Spleen (tissue), 11 donors: Measurements from ENCODE around the gene TTC16. TPM values are rescaled to one million over a fixed set of nuclear protein-coding genes. Genes with fewer than 3 reads are reported as not detected.

Experiments
- DNase-seq: peaks from one replicate; pipeline ENCODE4 v3.0.0-alpha.2; 2020
- H3K27ac ChIP-seq, 8 donors: fragments of 200-600 bp; sonication (generic) in 7 of 8; 1 replicate in 4 of 8; 2 replicates in 4 of 8; pipeline versions ENCODE4 v1.5.0 to v1.8.0; 2016 to 2021; ENCODE audit warnings: inconsistent platforms in 4 of 8, mild to moderate bottlenecking in 4 of 8, moderate library complexity in 1 of 8
- H3K27me3 ChIP-seq, 7 donors: fragments of 200-600 bp; sonication (generic) in 6 of 7; replicated peaks in 1 of 7; 1 replicate in 4 of 7; 2 replicates in 3 of 7; pipeline versions ENCODE4 v1.5.0 to v1.8.0; 2016 to 2021; ENCODE audit warnings: inconsistent platforms in 3 of 7, mild to moderate bottlenecking in 1 of 7
- H3K36me3 ChIP-seq, 6 donors: fragments of 200-600 bp; sonication (generic) in 5 of 6; 1 replicate in 4 of 6; 2 replicates in 2 of 6; pipeline versions ENCODE4 v1.5.0 to v1.8.0; 2016 to 2021; ENCODE audit warnings: inconsistent platforms in 2 of 6
- H3K4me1 ChIP-seq, 6 donors: fragments of 200-600 bp; sonication (generic) in 5 of 6; 1 replicate in 3 of 6; 2 replicates in 3 of 6; pipeline versions ENCODE4 v1.5.0 to v1.8.0; 2016 to 2021; ENCODE audit warnings: inconsistent platforms in 3 of 6
- H3K4me3 ChIP-seq, 8 donors: fragments of 200-600 bp; sonication (generic) in 7 of 8; 1 replicate in 4 of 8; 2 replicates in 4 of 8; pipeline versions ENCODE4 v1.5.0 to v1.8.0; 2016 to 2021; ENCODE audit warnings: inconsistent platforms in 4 of 8, mild to moderate bottlenecking in 4 of 8, moderate library complexity in 2 of 8
- H3K9me3 ChIP-seq, 8 donors: fragments of 200-600 bp; sonication (generic) in 7 of 8; 1 replicate in 4 of 8; 2 replicates in 4 of 8; pipeline versions ENCODE4 v1.5.0 to v1.8.0; 2016 to 2021; ENCODE audit warnings: inconsistent platforms in 4 of 8
- CTCF ChIP-seq, 11 experiments: fragments of 200-600 bp in 7 of 11; fragments of 450-650 bp in 4 of 11; sonication (generic) in 4 of 11; IDR thresholded peaks in 8 of 11; conservative IDR thresholded peaks in 3 of 11; 1 replicate in 7 of 11; 2 replicates in 4 of 11; pipeline versions ENCODE4 v1.4.0 to v1.8.0; 2016 to 2021; ENCODE audit warnings: antibody characterized with exemption in 11 of 11, inconsistent platforms in 4 of 11, mild to moderate bottlenecking in 1 of 11
- POLR2A ChIP-seq, 3 donors: fragments of 450-650 bp; IDR thresholded peaks; one replicate each; pipeline ENCODE4 v1.5.1; 2017; ENCODE audit warnings: antibody characterized with exemption in 3 of 3, mild to moderate bottlenecking in 1 of 3
- POLR2AphosphoS5 ChIP-seq, 3 donors: sonication (generic); formaldehyde crosslinking; IDR thresholded peaks; one replicate each; pipeline ENCODE4 v1.5.1; 2017; ENCODE audit warnings: antibody characterized with exemption in 3 of 3
- WGBS, 5 donors: extraction: QIAGEN DNeasy Blood & Tissue Kit in 3 of 5; methylation state at CpG; one replicate each; pipeline versions ENCODE4 v1.1.5 to v1.1.7; 2013 to 2018; 5-methylcytosine and 5-hydroxymethylcytosine counted together
- intact Hi-C: fragments of 100-400 bp; cut with DNase I; formaldehyde crosslinking; loops from one replicate; pipeline ENCODE4 v1.15.0; 2023; ENCODE audit warnings: low total_unique reads
- polyA plus RNA-seq, 3 donors: library from polyadenylated mRNA; stranded (reverse); fragments of 200-250 nt; gene quantifications; one replicate each; pipeline ENCODE4 v1.2.1, GENCODE V29; 2013
- total RNA-seq, 7 donors: library from RNA; depleted of rRNA in 3 of 7; stranded (reverse); fragments of >200 nt in 3 of 7; fragmentation: NEBNext Ultra II Directional in 4 of 7; extraction: Animal tissue kit (Norgen Biotek cat#: 25700) in 4 of 7; gene quantifications; one replicate each; pipeline versions ENCODE4 v1.1.0 to v1.2.1, GENCODE V29; 2016 to 2021
- donor health status: healthy with polysubstance abuse.
- donor health status: DM: no; HTN: no; CAD: no; lungs with moderate emphysema.
- donor health status: DM: no; HTN: no; CAD: no.
- donor health status: Bipolar disorder and iron deficiency.
- donor health status: healthy.
- donor health status: DM: no; HTN: no; CAD: no.
- donor health status: DM: yes; HTN: yes; CAD: no.

TTC16 gene
- total and polyA plus RNA-seq, 10 donors = 0.12 to 3.1 (median 1.8) TPM

- peaks cover 0 to 2% (median 0%) of the 10 kb centered on the region in 7 donors for H3K27me3 ChIP-seq
- WGBS, 5 donors = 63 to 75% (median 65%) methylated on average over 16 to 23 of the region's 23 CpGs
- no peak for TF ChIP-seq CTCF (IDR thresholded peaks at IDR 0.05 in 8 of 11, conservative IDR thresholded peaks at IDR 0.05 in 3 of 11)
- TF ChIP-seq POLR2A (IDR thresholded peaks at IDR 0.05) = no peak
- no peak for TF ChIP-seq POLR2AphosphoS5 (IDR thresholded peaks at IDR 0.05)
- DNase-seq = no peak
- H3K27ac ChIP-seq = no peak overlapping the region
- H3K36me3 ChIP-seq = no peaks in the 10 kb centered on the region
- H3K9me3 ChIP-seq = no peaks in the 10 kb centered on the region
- no peak overlapping the region for H3K4me3 ChIP-seq
- H3K4me1 ChIP-seq = peaks cover 0 to 27% (median 6%) of the 10 kb centered on the region in 6 donors
- intact Hi-C loops = loop anchor here (10.0 kb wide), 1 partner anchor 219 kb away; no protein-coding TSS in a partner anchor
Measured at GRCh38 chr9:127724012-127724411, 8.1 kb downstream of the TTC16 start.

GRCh38 chr9:127726871-127727270 is 11.0 kb downstream of the TTC16 start:
- no peak overlapping the region for H3K27ac ChIP-seq
- H3K4me3 ChIP-seq = no peak overlapping the region
- 70 to 86% (median 79%) methylated on average over 6 to 8 of the region's 8 CpGs for WGBS, 5 donors
- no peak for DNase-seq
- peaks cover 0 to 19% (median 9%) of the 10 kb centered on the region in 6 donors for H3K36me3 ChIP-seq
- no peaks in the 10 kb centered on the region for H3K9me3 ChIP-seq
- intact Hi-C loops = loop anchor here (10.0 kb wide), 1 partner anchor 222 kb away; no protein-coding TSS in a partner anchor
- peaks cover 0 to 2% (median 0%) of the 10 kb centered on the region in 7 donors for H3K27me3 ChIP-seq
- TF ChIP-seq POLR2A (IDR thresholded peaks at IDR 0.05) = no peak
- no peak for TF ChIP-seq CTCF (IDR thresholded peaks at IDR 0.05 in 8 of 11, conservative IDR thresholded peaks at IDR 0.05 in 3 of 11)
- no peak for TF ChIP-seq POLR2AphosphoS5 (IDR thresholded peaks at IDR 0.05)
- H3K4me1 ChIP-seq = peaks cover 0 to 31% (median 19%) of the 10 kb centered on the region in 6 donors

- DNase-seq = no peak
- no peaks in the 10 kb centered on the region for H3K9me3 ChIP-seq
- 86 to 94% (median 91%) methylated on average over 8 of the region's 8 CpGs for WGBS, 5 donors
- H3K36me3 ChIP-seq = peaks cover 0 to 36% (median 13%) of the 10 kb centered on the region in 6 donors
- no peak overlapping the region for H3K4me3 ChIP-seq
- TF ChIP-seq POLR2A (IDR thresholded peaks at IDR 0.05) (no peak), POLR2AphosphoS5 (IDR thresholded peaks at IDR 0.05) (no peak), CTCF (IDR thresholded peaks at IDR 0.05 in 8 of 11, conservative IDR thresholded peaks at IDR 0.05 in 3 of 11) (no peak)
- H3K4me1 ChIP-seq = peaks cover 5 to 51% (median 29%) of the 10 kb centered on the region in 6 donors
- intact Hi-C loops = loop anchor here (10.0 kb wide), 1 partner anchor 224 kb away; no protein-coding TSS in a partner anchor
- peaks cover 0 to 2% (median 0%) of the 10 kb centered on the region in 7 donors for H3K27me3 ChIP-seq
- H3K27ac ChIP-seq = no peak overlapping the region
Measured at GRCh38 chr9:127728808-127729207, 12.9 kb downstream of the TTC16 start.

- TF ChIP-seq POLR2A (IDR thresholded peaks at IDR 0.05) (no peak), CTCF (IDR thresholded peaks at IDR 0.05 in 8 of 11, conservative IDR thresholded peaks at IDR 0.05 in 3 of 11) (no peak), POLR2AphosphoS5 (IDR thresholded peaks at IDR 0.05) (no peak)
- H3K4me3 ChIP-seq = no peak overlapping the region
Measured at GRCh38 chr9:127729522-127730256, 13.8 kb downstream of the TTC16 start.

More at GRCh38 chr9:127729522-127730256, 13.8 kb downstream of the TTC16 start:
- Histone ChIP-seq H3K27ac (peak overlapping the region in 5 of 8 donors; percentile 30 to 62 (median 50)), H3K4me1 (peaks cover 11 to 52% (median 33%) of the 10 kb centered on the region in 6 donors), H3K36me3 (peaks cover 0 to 36% (median 13%) of the 10 kb centered on the region in 6 donors), H3K9me3 (no peaks in the 10 kb centered on the region), H3K27me3 (peaks cover 0 to under 1% (median 0%) of the 10 kb centered on the region in 7 donors)
- no peak for DNase-seq
- 89 to 95% (median 90%) methylated on average over 7 to 18 of the region's 18 CpGs for WGBS, 5 donors
- intact Hi-C loops = loop anchor here (5.0 to 10.0 kb wide), 2 partner anchors 137 to 225 kb away; no protein-coding TSS in a partner anchor
